ACC112 (cell line): ENCODE results near the gene PLA2G5.

Source experiments
- H2AFZ ChIP-seq: fragments of 200-600 bp; sonication (generic); one replicate; pipeline ENCODE4 v1.6.0; 2017; ENCODE audit warnings: antibody characterized with exemption, low read length; ENCODE audit not compliant: unreplicated experiment
- H3K27ac ChIP-seq: fragments of 200-600 bp; sonication (generic); 2 replicates; pipeline ENCODE4 v1.5.1; 2014; ENCODE audit warnings: low read depth, mild to moderate bottlenecking, antibody characterized with exemption, low read length, moderate library complexity
- H3K27me3 ChIP-seq: fragments of 200-600 bp; sonication (generic); 2 replicates; pipeline ENCODE4 v1.6.1; 2014; ENCODE audit warnings: mild to moderate bottlenecking, antibody characterized with exemption, low read length, moderate library complexity, mixed read lengths; ENCODE audit not compliant: insufficient read depth
- H3K36me3 ChIP-seq: fragments of 200-600 bp; sonication (generic); 2 replicates; pipeline ENCODE4 v1.6.1; 2016; ENCODE audit warnings: mild to moderate bottlenecking, antibody characterized with exemption, low read length, moderate library complexity, mixed read lengths; ENCODE audit not compliant: insufficient read depth
- H3K4me1 ChIP-seq: fragments of 200-600 bp; sonication (generic); one replicate; pipeline ENCODE4 v1.6.1; 2016; ENCODE audit warnings: low read length, mixed read lengths; ENCODE audit not compliant: insufficient read depth, unreplicated experiment, control insufficient read depth
- H3K4me3 ChIP-seq: fragments of 200-600 bp; sonication (generic); 2 replicates; pipeline ENCODE4 v1.5.1; 2014; ENCODE audit warnings: mild to moderate bottlenecking, low read depth, low read length
- H3K79me2 ChIP-seq: fragments of 200-600 bp; sonication (generic); one replicate; pipeline ENCODE4 v1.6.0; 2016; ENCODE audit warnings: low read length; ENCODE audit not compliant: control insufficient read depth, unreplicated experiment, insufficient read depth

Gene PLA2G5

GRCh38 chr1:20068722-20069121 lies 1.3 kb upstream of the PLA2G5 start:
- H3K79me2 ChIP-seq, result no peaks in the 10 kb centered on the region
- H3K4me3 ChIP-seq, result no peak overlapping the region
- H3K27ac ChIP-seq, result no peak overlapping the region
- peaks cover 9% of the 10 kb centered on the region for H3K4me1 ChIP-seq
- H3K27me3 ChIP-seq, result no peaks in the 10 kb centered on the region
- no peak overlapping the region for H2AFZ ChIP-seq
- no peaks in the 10 kb centered on the region for H3K36me3 ChIP-seq

- no peak overlapping the region for H3K4me3 ChIP-seq
- H3K4me1 ChIP-seq, result peaks cover 17% of the 10 kb centered on the region
- H3K36me3 ChIP-seq, result no peaks in the 10 kb centered on the region
- H3K27me3 ChIP-seq, result no peaks in the 10 kb centered on the region
- no peak overlapping the region for H3K27ac ChIP-seq
- no peak overlapping the region for H2AFZ ChIP-seq
- no peaks in the 10 kb centered on the region for H3K79me2 ChIP-seq
Observed at GRCh38 chr1:20070357-20070756, 363 bp downstream of the PLA2G5 start.

GRCh38 chr1:20071416-20071815 lies 1.4 kb downstream of the PLA2G5 start:
- no peak overlapping the region for H2AFZ ChIP-seq
- H3K79me2 ChIP-seq, result no peaks in the 10 kb centered on the region
- peaks cover 4% of the 10 kb centered on the region; the same call in 1 of the 2 replicates for H3K27me3 ChIP-seq
- H3K27ac ChIP-seq, result no peak overlapping the region
- no peaks in the 10 kb centered on the region for H3K36me3 ChIP-seq
- H3K4me3 ChIP-seq, result no peak overlapping the region
- peaks cover 17% of the 10 kb centered on the region for H3K4me1 ChIP-seq

GRCh38 chr1:20072771-20073170 lies 2.8 kb downstream of the PLA2G5 start:
- no peaks in the 10 kb centered on the region for H3K36me3 ChIP-seq
- no peak overlapping the region for H3K4me3 ChIP-seq
- no peak overlapping the region for H2AFZ ChIP-seq
- H3K79me2 ChIP-seq, result no peaks in the 10 kb centered on the region
- H3K4me1 ChIP-seq, result peaks cover 17% of the 10 kb centered on the region
- H3K27me3 ChIP-seq, result peaks cover 17% of the 10 kb centered on the region; the same call in 1 of the 2 replicates
- no peak overlapping the region for H3K27ac ChIP-seq

- Histone ChIP-seq H3K36me3 (no peaks in the 10 kb centered on the region), H3K4me3 (no peak overlapping the region), H3K79me2 (no peaks in the 10 kb centered on the region), H3K4me1 (peaks cover 17% of the 10 kb centered on the region), H3K27me3 (peaks cover 20% of the 10 kb centered on the region; the same call in 1 of the 2 replicates), H3K27ac (no peak overlapping the region), H2AFZ (no peak overlapping the region)
Observed at GRCh38 chr1:20073256-20073655, 3.3 kb downstream of the PLA2G5 start.

- Histone ChIP-seq H3K27ac (no peak overlapping the region), H2AFZ (no peak overlapping the region), H3K4me1 (peaks cover 17% of the 10 kb centered on the region), H3K36me3 (no peaks in the 10 kb centered on the region), H3K79me2 (no peaks in the 10 kb centered on the region), H3K27me3 (peaks cover 29% of the 10 kb centered on the region), H3K4me3 (no peak overlapping the region)
Observed at GRCh38 chr1:20074055-20074724, 4.2 kb downstream of the PLA2G5 start.

GRCh38 chr1:20074725-20075171 lies 4.8 kb downstream of the PLA2G5 start:
- Histone ChIP-seq H3K4me1 (peaks cover 15% of the 10 kb centered on the region), H2AFZ (no peak overlapping the region), H3K79me2 (no peaks in the 10 kb centered on the region), H3K36me3 (no peaks in the 10 kb centered on the region), H3K27ac (no peak overlapping the region), H3K27me3 (peaks cover 31% of the 10 kb centered on the region), H3K4me3 (no peak overlapping the region)

- H2AFZ ChIP-seq, result no peak overlapping the region
- no peak overlapping the region for H3K27ac ChIP-seq
- no peaks in the 10 kb centered on the region for H3K79me2 ChIP-seq
- no peak overlapping the region for H3K4me3 ChIP-seq
- H3K36me3 ChIP-seq, result no peaks in the 10 kb centered on the region
- H3K27me3 ChIP-seq, result peaks cover 32% of the 10 kb centered on the region
- H3K4me1 ChIP-seq, result peaks cover 10% of the 10 kb centered on the region
Observed at GRCh38 chr1:20075345-20075744, 5.4 kb downstream of the PLA2G5 start.

GRCh38 chr1:20076223-20076622 lies 6.2 kb downstream of the PLA2G5 start:
- no peaks in the 10 kb centered on the region for H3K79me2 ChIP-seq
- H3K4me1 ChIP-seq, result peaks cover 10% of the 10 kb centered on the region
- no peaks in the 10 kb centered on the region for H3K36me3 ChIP-seq
- peaks cover 35% of the 10 kb centered on the region for H3K27me3 ChIP-seq
- H2AFZ ChIP-seq, result no peak overlapping the region
- no peak overlapping the region for H3K4me3 ChIP-seq
- no peak overlapping the region for H3K27ac ChIP-seq

- no peak overlapping the region for H2AFZ ChIP-seq
- H3K4me3 ChIP-seq, result no peak overlapping the region
- no peaks in the 10 kb centered on the region for H3K79me2 ChIP-seq
- peaks cover 10% of the 10 kb centered on the region for H3K4me1 ChIP-seq
- no peaks in the 10 kb centered on the region for H3K36me3 ChIP-seq
- H3K27ac ChIP-seq, result no peak overlapping the region
- peaks cover 35% of the 10 kb centered on the region for H3K27me3 ChIP-seq
Observed at GRCh38 chr1:20076710-20077461, 6.9 kb downstream of the PLA2G5 start.

GRCh38 chr1:20078171-20078651 lies 8.2 kb downstream of the PLA2G5 start:
- Histone ChIP-seq H3K4me3 (no peak overlapping the region), H3K79me2 (no peaks in the 10 kb centered on the region), H2AFZ (no peak overlapping the region), H3K36me3 (no peaks in the 10 kb centered on the region), H3K27me3 (peaks cover 35% of the 10 kb centered on the region), H3K27ac (no peak overlapping the region), H3K4me1 (peaks cover 10% of the 10 kb centered on the region)
